A549 treated with Mapracorat at 1 μM for 4 hours (cell line): ENCODE measurements around the gene C1QBP. TPM values are rescaled to one million over a fixed set of nuclear protein-coding genes. Genes with fewer than 3 reads are reported as not detected.

Source experiments
- total RNA-seq: library from RNA; stranded (reverse); fragments of 200-300 nt; extraction: Qiagen RNA extraction; gene quantifications from 5 replicates; pipeline ENCODE4 v1.2.3, GENCODE V29; 2022

Gene C1QBP
- total RNA-seq: 547 to 578 TPM (median 564 TPM) in 5 replicates

GRCh38 chr17:5438716-5439445 is at the start of gene C1QBP:
Gene C1QBP, minus strand, starts transcription at chr17:5439155. Its CDS starts 82 bp downstream, at chr17:5439073.

GRCh38 chr17:5486206-5487124 is 47.5 kb upstream of the C1QBP start, which contains the start of gene MIS12:
Gene MIS12, plus strand, starts transcription at chr17:5486566. Its CDS starts 2,297 bp downstream, at chr17:5488863.

GRCh38 chr17:5485270-5486205 is 46.6 kb upstream of the C1QBP start, which contains the start of gene DERL2:
Gene DERL2, minus strand, starts transcription at chr17:5486178. Its CDS starts 17 bp downstream, at chr17:5486161.

GRCh38 chr17:5419959-5420653 is 18.8 kb downstream of the C1QBP start, which contains the start of gene RPAIN:
Gene RPAIN, plus strand, starts transcription at chr17:5420182. Its CDS starts 29 bp downstream, at chr17:5420211.

GRCh38 chr17:5419356-5419958 is 19.5 kb downstream of the C1QBP start, which contains the start of gene NUP88:
Gene NUP88, minus strand, starts transcription at chr17:5419662. Its CDS starts 12 bp downstream, at chr17:5419650.

Other genes starting within 250 kb of the C1QBP start
- 0.97 to 1.7 TPM (median 1.4 TPM) in 5 replicates for gene ZNF594, start 247.3 kb downstream of the C1QBP start, total RNA-seq
- not detected in 5 replicates for gene SCIMP, start 204.3 kb downstream of the C1QBP start, total RNA-seq
- 40.2 to 44.6 TPM (median 41.2 TPM) in 5 replicates for gene RABEP1, start 156.9 kb downstream of the C1QBP start, total RNA-seq
- 76.6 to 112 TPM (median 81.3 TPM) in 5 replicates for gene NUP88, start 19.5 kb downstream of the C1QBP start, total RNA-seq
- 30.9 to 43.2 TPM (median 35.5 TPM) in 5 replicates for gene RPAIN, start 19.0 kb downstream of the C1QBP start, total RNA-seq
- gene DHX33, start 29.8 kb upstream of the C1QBP start, total RNA-seq: 23.8 to 30.0 TPM (median 27.2 TPM) in 5 replicates
- 91.2 to 114 TPM (median 108 TPM) in 5 replicates for gene DERL2, start 47.0 kb upstream of the C1QBP start, total RNA-seq
- 14.2 to 16.7 TPM (median 15.1 TPM) in 5 replicates for gene MIS12, start 47.4 kb upstream of the C1QBP start, total RNA-seq
- 2.6 to 3.4 TPM (median 2.8 TPM) in 5 replicates for gene NLRP1, start 145.4 kb upstream of the C1QBP start, total RNA-seq